ENCODE data around the gene ZNF560.

DNA sequence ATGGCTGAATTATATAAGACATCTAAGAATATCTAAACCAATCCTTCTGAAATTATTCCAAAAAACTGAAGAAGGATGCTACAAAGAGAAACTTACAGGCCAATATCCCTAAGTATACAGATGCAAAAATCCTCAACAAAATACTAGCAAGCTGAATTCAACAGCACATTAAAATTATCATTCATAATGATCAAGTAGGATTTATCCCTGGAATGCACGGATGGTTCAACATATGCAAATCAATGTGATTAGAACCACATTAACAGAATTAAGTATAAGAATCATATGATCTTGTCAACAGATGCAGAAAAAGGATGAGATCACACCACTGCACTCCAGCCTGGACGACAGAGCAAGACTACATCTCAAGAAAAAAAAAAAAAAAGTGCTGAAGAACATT is 13.3 kb downstream of the ZNF560 start:
- TF ChIP-seq, protein P1, sequence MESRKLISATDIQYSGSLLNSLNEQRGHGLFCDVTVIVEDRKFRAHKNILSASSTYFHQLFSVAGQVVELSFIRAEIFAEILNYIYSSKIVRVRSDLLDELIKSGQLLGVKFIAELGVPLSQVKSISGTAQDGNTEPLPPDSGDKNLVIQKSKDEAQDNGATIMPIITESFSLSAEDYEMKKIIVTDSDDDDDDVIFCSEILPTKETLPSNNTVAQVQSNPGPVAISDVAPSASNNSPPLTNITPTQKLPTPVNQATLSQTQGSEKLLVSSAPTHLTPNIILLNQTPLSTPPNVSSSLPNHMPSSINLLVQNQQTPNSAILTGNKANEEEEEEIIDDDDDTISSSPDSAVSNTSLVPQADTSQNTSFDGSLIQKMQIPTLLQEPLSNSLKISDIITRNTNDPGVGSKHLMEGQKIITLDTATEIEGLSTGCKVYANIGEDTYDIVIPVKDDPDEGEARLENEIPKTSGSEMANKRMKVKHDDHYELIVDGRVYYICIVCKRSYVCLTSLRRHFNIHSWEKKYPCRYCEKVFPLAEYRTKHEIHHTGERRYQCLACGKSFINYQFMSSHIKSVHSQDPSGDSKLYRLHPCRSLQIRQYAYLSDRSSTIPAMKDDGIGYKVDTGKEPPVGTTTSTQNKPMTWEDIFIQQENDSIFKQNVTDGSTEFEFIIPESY (IDR thresholded peaks at IDR 0.05) = no peak
- TF ChIP-seq, protein P2, sequence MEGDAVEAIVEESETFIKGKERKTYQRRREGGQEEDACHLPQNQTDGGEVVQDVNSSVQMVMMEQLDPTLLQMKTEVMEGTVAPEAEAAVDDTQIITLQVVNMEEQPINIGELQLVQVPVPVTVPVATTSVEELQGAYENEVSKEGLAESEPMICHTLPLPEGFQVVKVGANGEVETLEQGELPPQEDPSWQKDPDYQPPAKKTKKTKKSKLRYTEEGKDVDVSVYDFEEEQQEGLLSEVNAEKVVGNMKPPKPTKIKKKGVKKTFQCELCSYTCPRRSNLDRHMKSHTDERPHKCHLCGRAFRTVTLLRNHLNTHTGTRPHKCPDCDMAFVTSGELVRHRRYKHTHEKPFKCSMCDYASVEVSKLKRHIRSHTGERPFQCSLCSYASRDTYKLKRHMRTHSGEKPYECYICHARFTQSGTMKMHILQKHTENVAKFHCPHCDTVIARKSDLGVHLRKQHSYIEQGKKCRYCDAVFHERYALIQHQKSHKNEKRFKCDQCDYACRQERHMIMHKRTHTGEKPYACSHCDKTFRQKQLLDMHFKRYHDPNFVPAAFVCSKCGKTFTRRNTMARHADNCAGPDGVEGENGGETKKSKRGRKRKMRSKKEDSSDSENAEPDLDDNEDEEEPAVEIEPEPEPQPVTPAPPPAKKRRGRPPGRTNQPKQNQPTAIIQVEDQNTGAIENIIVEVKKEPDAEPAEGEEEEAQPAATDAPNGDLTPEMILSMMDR (IDR thresholded peaks at IDR 0.05 in 2 of 3, conservative IDR thresholded peaks at IDR 0.05 in 1 of 3; ENCODE audit: control insufficient read depth in 2 of 3, extremely low read depth in 1 of 3, insufficient read depth in 1 of 3, low read depth in 3 of 3, low read length in 3 of 3) = no peak
- TF ChIP-seq SIX5 (IDR thresholded peaks at IDR 0.05; ENCODE audit: low read depth, low read length, severe bottlenecking) = no peak
- no peak for TF ChIP-seq STAT1 (conservative IDR thresholded peaks at IDR 0.05)
- no peak for TF ChIP-seq YBX1 (IDR thresholded peaks at IDR 0.05)
- TF ChIP-seq EGR1 (IDR thresholded peaks at IDR 0.05; ENCODE audit: borderline replicate concordance in 1 of 2, low read depth in 2 of 2, low read length in 2 of 2) = no peak
- no peak for TF ChIP-seq ZNF24 (IDR thresholded peaks at IDR 0.05)
- TF ChIP-seq, protein P3, sequence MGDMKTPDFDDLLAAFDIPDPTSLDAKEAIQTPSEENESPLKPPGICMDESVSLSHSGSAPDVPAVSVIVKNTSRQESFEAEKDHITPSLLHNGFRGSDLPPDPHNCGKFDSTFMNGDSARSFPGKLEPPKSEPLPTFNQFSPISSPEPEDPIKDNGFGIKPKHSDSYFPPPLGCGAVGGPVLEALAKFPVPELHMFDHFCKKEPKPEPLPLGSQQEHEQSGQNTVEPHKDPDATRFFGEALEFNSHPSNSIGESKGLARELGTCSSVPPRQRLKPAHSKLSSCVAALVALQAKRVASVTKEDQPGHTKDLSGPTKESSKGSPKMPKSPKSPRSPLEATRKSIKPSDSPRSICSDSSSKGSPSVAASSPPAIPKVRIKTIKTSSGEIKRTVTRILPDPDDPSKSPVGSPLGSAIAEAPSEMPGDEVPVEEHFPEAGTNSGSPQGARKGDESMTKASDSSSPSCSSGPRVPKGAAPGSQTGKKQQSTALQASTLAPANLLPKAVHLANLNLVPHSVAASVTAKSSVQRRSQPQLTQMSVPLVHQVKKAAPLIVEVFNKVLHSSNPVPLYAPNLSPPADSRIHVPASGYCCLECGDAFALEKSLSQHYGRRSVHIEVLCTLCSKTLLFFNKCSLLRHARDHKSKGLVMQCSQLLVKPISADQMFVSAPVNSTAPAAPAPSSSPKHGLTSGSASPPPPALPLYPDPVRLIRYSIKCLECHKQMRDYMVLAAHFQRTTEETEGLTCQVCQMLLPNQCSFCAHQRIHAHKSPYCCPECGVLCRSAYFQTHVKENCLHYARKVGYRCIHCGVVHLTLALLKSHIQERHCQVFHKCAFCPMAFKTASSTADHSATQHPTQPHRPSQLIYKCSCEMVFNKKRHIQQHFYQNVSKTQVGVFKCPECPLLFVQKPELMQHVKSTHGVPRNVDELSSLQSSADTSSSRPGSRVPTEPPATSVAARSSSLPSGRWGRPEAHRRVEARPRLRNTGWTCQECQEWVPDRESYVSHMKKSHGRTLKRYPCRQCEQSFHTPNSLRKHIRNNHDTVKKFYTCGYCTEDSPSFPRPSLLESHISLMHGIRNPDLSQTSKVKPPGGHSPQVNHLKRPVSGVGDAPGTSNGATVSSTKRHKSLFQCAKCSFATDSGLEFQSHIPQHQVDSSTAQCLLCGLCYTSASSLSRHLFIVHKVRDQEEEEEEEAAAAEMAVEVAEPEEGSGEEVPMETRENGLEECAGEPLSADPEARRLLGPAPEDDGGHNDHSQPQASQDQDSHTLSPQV (IDR thresholded peaks at IDR 0.05) = no peak
- no peak for TF ChIP-seq ZSCAN29 (IDR thresholded peaks at IDR 0.05)
- no peak for TF ChIP-seq POLR2A (IDR thresholded peaks at IDR 0.05; ENCODE audit: low read depth, low read length)
- no peak for TF ChIP-seq SUZ12 (IDR thresholded peaks at IDR 0.05; ENCODE audit: unreplicated experiment)
- TF ChIP-seq SKIL (IDR thresholded peaks at IDR 0.05; ENCODE audit: low read depth, poor library complexity, severe bottlenecking) = no peak

Data from GM12878 (cell line).